CD4-positive, alpha-beta T cell treated with Interleukin-6 for 4 hours (primary cell): ENCODE data around the gene RYK.
"Not testable (repeated sequence)": the region's sequence is repeated elsewhere in the genome, so short reads cannot be mapped to it uniquely, and the experiment has no call there.

Experiments used
- DNase-seq: peaks from one replicate; pipeline ENCODE4 v3.0.0-alpha.2; 2020; ENCODE audit warnings: mixed read lengths

Gene RYK

DNA sequence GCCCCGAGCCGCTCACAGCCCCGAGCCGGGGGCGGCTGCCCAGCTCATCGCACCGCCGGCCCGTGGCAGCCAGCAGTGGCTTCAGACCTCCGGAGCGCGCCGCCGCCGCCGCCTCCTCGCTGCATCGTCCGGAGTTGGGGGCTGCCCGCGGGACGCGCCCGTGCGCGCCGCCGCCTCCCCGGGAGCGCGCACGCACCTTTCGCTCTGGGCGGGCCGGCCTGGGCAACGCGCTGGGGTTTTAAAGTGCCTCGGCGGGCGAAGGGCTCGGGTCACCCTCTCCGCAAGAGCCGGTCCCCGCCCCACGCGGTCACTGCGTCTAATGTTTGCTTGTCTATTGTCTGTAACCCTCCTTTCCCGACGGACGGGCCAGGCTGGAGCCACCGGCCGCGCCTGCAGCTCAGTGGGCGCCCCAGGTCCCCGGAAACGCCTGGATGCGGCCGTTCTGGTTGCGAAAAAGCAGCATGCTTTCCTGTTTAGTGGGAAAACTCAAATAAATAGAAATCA is at the start of gene RYK:
Gene RYK, minus strand, starts transcription at position 143 of the 504 bp plus-strand sequence. CDS start 205 bp downstream, outside the sequence.
- DNase-seq: peak; percentile 81

DNA sequence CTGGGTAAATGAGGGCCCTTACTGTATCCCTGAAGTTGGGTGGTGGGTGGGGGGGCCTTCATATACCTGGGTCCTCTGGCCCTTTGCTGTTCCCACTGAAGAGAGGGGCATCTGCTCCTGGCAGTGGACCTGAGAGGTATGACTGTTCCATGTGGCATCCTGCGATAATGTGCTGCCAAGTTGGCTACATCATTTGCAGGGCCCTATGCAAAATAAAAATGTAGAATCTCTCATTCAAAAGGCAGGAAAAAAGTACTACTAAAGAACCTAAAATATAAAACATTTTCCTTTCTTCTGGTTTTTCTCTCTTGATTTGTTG is 49.2 kb upstream of the RYK start:
- no peak for DNase-seq

GRCh38 chr3:134299185-134299887 is 48.7 kb upstream of the RYK start:
- no peak for DNase-seq

GRCh38 chr3:134298249-134298648 is 47.6 kb upstream of the RYK start:
- DNase-seq: no peak

- DNase-seq: no peak
These were observed 46.0 kb upstream of the RYK start for GRCh38 chr3:134296616-134297015.

DNA sequence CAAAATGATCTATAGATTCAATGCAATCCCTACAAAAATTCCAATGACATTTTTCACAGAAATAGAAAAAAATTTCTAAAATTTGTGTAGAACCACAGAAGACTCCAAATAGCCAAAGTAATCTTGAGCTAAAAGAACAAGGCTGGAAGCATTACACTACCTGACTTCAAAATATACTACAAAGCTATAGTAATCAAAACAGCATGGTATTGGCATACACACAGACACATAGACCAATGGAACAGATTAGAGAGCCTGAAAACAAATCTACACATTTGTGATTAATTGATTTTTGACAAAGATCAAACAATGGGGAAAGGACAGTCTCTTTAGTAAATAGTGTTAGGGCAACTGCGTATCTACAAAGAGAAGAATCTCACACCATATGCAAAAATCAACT is 45.3 kb upstream of the RYK start:
- DNase-seq: no peak

DNA sequence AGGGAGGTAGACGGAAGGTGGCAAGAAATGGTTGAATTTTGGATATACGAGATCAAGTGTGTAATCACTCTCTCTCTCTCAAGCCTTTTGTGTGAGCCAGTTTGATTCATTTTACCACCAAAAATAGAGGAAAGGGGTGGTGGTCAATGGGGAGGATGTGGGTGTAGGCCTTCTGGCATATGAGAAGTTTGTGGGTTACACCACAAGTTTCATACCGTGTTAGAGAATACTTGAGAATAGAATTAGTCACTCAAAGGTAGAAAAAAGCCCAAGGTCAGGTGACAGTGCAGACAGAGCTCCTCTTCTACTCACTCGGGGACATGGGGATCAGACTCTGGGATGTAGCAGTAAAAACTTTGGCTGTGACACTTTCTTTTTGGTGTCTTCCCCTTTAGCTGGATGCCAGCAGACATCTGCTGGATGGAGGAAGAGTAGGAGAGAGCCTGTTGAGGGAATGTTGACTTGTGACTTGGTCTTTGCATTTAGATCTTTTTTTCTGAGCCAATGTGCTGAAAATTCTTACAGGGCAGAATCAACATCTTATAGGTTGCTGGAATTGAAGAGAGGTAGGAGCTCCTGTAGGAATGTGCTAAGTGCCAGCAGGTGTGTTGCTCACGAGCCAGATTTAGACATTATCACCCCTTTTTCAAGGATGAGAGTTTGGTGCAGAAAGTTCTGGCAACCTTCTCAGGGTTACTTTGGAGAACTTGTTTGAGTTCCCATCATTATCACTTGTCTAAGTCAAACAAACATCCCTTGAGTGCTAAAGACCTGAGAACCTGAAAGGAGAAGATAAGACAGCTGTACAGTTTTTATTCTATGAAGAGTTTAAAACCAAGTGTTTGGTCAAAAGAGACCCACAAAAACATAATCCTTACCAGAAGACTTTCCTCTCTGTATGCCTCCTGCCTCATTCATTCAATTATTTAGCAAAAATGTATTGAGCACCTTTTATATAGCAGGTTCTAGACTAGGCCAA is 43.9 kb upstream of the RYK start:
- DNase-seq: peak; percentile 49

- DNase-seq: no peak
These were observed 40.9 kb upstream of the RYK start for GRCh38 chr3:134291319-134292254.

DNA sequence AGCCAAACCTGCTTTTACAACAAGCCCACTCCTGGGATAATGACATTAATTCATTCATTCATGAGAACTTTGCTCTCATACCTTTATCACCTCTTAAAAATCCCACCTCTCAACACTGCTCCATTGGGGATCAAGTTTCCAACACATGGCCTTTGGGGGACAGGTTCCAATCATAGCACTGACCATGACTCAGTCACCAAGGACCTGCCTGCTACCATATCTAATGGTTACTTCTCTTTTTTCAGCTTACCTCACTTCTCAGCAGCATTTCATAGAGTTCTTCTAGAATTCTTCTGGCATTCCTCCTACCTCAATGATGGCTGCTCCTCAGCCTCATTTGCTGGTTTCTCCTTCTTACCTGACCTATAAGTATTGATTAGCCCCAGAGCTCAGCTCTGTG is 36.9 kb upstream of the RYK start:
- no peak for DNase-seq

GRCh38 chr3:134284438-134284837 is 33.8 kb upstream of the RYK start:
- no peak for DNase-seq

DNA sequence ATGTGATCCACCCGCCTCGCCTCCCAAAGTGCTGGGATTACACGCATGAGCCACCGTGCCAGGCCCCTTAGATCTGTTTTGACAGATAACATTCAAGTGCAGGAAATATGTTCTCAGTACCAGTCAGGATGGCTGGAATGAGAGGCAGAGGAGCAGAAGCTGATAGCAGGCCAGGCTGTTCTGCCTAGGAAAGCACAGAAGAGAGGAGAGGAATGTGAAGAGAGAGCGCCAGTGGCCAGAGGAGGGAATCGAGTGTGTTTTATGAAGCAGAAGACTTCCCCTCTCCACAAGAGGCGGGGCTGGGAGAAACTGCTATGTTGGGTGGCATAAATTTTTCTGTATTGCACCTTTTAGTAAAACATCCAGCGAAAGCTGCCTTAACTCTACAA is 32.0 kb upstream of the RYK start:
- no peak for DNase-seq

- no peak for DNase-seq
These were observed 31.4 kb upstream of the RYK start for GRCh38 chr3:134281912-134282658.

DNA sequence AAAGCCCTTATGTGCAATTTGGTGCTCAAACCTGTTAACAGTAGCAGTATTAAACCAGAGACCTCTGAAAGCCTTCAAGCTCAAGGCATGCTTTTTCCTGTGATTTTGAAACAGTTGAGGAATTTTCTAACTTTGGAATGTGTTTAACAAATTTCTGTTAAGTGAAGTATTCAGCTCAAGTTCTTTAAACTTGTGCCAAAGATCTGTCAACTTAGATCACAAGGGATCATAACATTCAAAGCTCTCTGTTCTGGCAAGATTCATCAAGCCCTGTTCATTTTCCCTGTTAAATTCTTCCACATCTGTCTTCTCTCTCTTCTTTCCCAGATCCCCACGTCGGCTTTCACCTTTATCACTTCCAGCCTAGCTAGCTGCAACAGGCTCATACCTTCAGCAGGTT is 28.8 kb upstream of the RYK start:
- no peak for DNase-seq

DNA sequence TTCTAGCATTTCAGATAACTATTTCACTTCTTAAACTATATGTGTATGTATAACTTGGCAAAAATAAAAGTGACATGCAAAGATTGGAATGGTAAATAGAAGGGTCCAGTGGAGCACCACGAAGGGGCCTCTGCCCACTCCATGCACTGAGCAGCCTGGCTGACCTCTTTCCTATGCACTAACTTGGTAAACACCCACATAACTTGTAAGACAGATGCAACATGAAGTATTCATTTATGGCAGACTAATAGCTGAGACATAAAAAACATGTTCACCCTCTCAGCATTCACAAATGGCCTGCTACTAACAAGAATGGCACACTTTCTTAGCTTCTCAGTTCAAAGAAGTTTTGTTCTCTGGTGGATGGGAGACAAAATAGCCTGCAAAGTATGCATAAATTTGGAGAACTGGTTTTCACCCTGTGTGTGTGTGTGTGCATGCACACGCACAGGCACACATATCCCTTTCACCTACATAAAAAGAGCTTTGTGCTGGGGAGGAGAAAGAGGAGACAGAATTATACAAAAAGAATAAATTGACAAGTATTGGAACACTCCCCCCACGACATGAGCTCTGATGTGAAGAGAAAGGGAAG is 26.5 kb upstream of the RYK start:
- DNase-seq: no peak

GRCh38 chr3:134276086-134276485 is 25.4 kb upstream of the RYK start:
- DNase-seq: no peak

- not testable (repeated sequence) for DNase-seq
These were observed 24.5 kb upstream of the RYK start for GRCh38 chr3:134275110-134275509.

DNA sequence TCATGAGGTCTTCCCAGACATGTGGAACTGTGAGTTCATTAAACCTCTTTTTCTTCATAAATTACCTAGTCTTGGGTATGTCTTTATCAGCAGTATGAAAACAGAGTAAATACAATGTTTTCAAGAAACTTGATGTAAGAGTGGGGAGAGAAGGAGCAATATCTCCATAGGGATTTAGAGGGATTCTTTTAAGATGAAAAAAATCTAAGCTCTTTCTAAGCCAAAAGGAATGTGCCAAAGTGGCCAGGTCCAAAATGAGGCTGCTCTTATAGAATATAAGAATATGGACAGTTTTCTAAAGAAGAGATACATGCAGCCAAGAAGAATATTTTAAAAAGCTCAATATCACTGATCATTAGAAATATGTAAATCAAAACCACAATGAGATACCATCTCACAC is 23.9 kb upstream of the RYK start:
- DNase-seq: no peak

DNA sequence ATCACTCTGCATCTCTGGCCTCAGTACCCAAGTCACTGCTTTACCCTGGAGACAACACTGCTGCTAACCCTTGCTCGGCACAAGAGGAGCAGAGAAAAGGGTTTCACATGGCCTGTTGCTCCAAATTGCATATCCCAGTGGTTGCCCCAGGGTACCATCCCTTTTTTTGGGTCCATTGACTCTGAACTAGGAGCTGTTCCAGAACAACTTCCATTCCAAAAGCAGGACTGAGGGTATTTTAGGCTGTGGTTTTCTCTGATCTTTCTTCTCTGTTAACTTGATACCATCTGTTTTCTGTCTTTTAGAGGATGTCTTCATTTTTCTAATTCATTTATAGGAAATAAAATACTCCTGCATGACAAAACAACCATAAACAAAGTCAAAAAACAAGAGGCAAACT is 17.3 kb upstream of the RYK start:
- no peak for DNase-seq

- no peak for DNase-seq
These were observed 10.3 kb upstream of the RYK start for GRCh38 chr3:134260987-134261386.

- DNase-seq: no peak
These were observed 8.2 kb upstream of the RYK start for GRCh38 chr3:134258761-134259347.

- DNase-seq: no peak
These were observed 4.7 kb upstream of the RYK start for GRCh38 chr3:134255404-134255803.
